DMS153 (cell line): ENCODE data around the gene PHF1.
A peak's percentile ranks its signal among the peaks of the same experiment; 100 is the strongest.

Experiments
- DNase-seq: peaks from one replicate; lab custom pipeline; 2025; lab: John Stamatoyannopoulos, UW

Gene PHF1

DNA sequence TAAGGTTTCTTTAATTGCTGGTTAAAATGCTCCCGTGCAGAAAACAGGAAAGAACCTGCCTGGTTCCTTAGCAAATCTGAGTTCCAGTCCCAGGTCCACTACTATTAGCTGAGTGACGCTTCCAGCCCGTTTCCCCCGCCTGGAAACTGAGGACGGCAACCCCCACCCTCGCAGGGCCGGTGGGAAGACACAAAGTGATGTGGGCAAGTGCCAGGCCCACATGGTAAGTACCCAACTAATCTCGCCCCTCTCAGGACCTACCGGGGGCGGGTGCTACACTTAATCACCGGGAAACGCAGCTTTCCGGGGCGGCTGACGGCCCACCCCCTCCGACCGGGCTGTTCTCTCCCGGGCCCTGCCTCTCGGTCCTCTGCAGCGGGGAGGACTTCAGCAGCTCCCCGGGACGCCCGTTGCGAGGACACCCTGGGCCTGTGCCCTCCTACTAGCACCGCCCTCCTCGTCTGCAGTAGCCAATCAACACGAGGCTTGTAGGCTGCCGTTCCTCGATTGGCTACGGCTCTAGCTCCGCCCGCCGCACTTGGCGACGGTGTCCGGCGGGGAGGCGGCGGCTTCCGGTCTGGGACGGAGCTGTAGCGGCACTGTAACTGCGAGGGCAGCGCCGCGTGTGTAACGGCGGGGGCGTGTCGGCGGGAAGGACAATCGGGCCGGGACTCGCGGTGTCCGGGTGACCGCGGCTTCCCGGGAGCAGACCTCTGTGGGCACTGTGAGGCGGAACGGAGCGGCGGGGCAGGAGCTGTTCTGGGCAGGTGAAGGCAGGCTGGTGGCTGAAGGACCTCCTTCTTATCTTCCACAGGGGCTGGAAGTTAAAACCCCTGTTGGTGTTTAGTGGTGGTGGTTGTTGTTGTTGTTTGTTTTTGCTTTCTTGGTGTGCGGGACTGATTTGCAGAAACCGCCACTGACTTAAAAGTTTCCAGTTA is 43.5 kb downstream of the PHF1 start, which contains the start of gene ZBTB9:
Gene ZBTB9 (plus strand): TSS at position 568 of the 938 bp plus-strand sequence. CDS start 525 bp downstream, outside the sequence.
- DNase-seq = peak; percentile 94

DNA sequence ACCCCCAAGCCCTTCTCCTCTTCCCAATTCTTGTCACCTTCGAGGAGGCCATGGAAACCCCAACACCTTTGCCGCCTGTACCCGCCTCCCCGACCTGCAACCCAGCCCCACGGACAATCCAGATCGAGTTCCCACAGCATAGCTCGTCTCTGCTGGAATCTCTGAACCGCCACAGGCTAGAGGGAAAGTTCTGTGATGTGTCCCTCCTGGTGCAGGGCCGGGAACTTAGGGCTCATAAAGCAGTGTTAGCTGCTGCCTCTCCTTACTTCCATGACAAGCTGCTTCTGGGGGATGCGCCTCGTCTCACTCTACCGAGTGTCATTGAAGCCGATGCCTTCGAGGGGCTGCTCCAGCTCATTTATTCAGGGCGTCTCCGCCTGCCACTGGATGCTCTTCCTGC is 44.2 kb downstream of the PHF1 start:
- no peak for DNase-seq

DNA sequence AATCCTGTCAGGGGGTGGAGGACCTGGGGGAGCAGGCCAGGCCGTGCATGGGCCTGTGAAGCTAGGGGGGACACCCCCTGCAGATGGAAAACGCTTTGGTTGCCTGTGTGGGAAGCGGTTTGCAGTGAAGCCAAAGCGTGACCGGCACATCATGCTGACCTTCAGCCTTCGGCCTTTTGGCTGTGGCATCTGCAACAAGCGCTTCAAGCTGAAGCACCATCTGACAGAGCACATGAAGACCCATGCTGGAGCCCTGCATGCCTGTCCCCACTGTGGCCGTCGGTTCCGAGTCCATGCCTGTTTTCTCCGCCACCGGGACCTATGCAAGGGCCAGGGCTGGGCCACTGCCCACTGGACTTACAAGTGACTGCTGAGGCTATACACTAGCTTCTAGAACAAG is 45.3 kb downstream of the PHF1 start:
- no peak for DNase-seq

- no peak for DNase-seq
Measured at GRCh38 chr6:33458676-33459075, 47.9 kb downstream of the PHF1 start.

- DNase-seq = no peak
Measured at GRCh38 chr6:33459226-33459625, 48.4 kb downstream of the PHF1 start.
